ENCODE results near the gene ANAPC2. TPM values are rescaled to one million over a fixed set of nuclear protein-coding genes. Genes with fewer than 3 reads are reported as not detected.

ANAPC2 gene
- total RNA-seq, 2 experiments from 2014 or later = 144 to 149 TPM

DNA sequence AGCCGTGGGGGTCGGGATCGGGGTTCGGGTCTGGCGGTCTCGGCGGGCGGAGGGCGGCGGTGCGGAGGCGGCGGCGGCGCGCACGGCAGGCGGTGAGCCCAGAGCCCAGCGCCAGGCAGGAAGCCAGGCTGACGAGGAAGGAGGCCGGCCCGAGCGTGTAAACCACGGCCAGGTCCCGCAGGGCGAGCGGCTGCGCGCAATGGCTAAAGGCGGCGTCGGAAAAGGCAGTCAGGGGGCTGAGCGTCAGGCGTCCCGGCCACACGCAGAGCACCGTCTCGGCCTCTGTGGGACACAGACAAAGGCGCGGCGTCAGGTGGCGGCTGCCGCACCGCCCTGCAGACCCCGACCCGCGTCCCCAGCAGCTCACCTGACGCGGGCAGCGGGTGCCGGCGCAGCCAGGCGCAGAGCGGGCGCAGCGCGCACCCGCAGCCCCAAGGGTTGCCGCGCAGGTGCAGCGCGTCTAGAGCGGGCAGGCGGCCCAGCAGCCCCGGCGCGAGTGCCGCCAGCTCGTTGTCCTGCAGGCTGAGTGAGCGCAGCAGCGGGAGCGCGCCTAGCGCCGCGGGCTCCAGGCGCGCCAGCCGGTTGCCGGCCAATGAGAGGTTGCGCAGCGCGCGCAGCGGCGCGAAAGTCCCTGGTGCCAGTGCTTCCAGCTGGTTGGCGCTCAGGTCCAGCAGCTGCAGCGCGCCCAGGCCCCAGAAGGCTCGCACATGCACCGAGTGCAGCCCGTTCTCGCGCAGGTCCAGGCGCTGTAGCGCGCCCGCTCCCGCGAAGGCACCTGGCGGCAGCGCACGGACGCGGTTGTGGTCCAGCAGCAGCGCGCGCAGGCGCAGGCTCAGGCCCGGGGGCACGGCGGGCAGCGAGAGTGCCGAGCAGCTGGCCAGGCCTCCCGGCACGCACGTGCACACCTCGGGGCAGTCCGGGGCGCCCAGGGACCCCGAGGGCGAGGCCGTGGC, 19.2 kb downstream of the ANAPC2 start:
- TF ChIP-seq, protein P1, sequence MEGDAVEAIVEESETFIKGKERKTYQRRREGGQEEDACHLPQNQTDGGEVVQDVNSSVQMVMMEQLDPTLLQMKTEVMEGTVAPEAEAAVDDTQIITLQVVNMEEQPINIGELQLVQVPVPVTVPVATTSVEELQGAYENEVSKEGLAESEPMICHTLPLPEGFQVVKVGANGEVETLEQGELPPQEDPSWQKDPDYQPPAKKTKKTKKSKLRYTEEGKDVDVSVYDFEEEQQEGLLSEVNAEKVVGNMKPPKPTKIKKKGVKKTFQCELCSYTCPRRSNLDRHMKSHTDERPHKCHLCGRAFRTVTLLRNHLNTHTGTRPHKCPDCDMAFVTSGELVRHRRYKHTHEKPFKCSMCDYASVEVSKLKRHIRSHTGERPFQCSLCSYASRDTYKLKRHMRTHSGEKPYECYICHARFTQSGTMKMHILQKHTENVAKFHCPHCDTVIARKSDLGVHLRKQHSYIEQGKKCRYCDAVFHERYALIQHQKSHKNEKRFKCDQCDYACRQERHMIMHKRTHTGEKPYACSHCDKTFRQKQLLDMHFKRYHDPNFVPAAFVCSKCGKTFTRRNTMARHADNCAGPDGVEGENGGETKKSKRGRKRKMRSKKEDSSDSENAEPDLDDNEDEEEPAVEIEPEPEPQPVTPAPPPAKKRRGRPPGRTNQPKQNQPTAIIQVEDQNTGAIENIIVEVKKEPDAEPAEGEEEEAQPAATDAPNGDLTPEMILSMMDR (IDR thresholded peaks at IDR 0.05) = no peak
- H3K27ac Mint-ChIP-seq = no peak overlapping the region
- Histone ChIP-seq H3K9me3 (ENCODE audit: control insufficient read depth in 1 of 2, insufficient read depth in 1 of 2, low read length in 2 of 2) (peaks cover 0 to 48% of the 10 kb centered on the region in 2 experiments), H3K27ac (ENCODE audit: low read depth in 1 of 2, low read length in 2 of 2) (no peak overlapping the region), H3K4me3 (ENCODE audit: low read length) (no peak overlapping the region), H3K27me3 (ENCODE audit: control insufficient read depth in 1 of 2, insufficient read depth in 2 of 2, low read length in 2 of 2) (peaks cover 70 to 84% of the 10 kb centered on the region in 2 experiments), H3K36me3 (ENCODE audit: insufficient read depth, low read length) (no peaks in the 10 kb centered on the region), H3K4me1 (ENCODE audit: insufficient read depth, low read length) (peaks cover 12% of the 10 kb centered on the region)
- POLR2A ChIA-PET = no interaction called here
- no peaks in the 10 kb centered on the region for H3K4me1 Mint-ChIP-seq (ENCODE audit: low read depth)
- H3K4me3 Mint-ChIP-seq = peak overlapping the region; percentile 38
- no peaks in the 10 kb centered on the region for H3K9me3 Mint-ChIP-seq
- DNase-seq (peak in 1 of 14 experiments; percentile 38), ATAC-seq (ENCODE audit: poor library complexity) (peak; percentile 34)
- no peaks in the 10 kb centered on the region for H3K36me3 Mint-ChIP-seq (ENCODE audit: low read depth)
- CTCF ChIA-PET = no interaction called here
- intact Hi-C loops (cut with DNase I, micrococcal nuclease) = no loop called here
- peaks cover 36% of the 10 kb centered on the region for H3K27me3 Mint-ChIP-seq

DNA sequence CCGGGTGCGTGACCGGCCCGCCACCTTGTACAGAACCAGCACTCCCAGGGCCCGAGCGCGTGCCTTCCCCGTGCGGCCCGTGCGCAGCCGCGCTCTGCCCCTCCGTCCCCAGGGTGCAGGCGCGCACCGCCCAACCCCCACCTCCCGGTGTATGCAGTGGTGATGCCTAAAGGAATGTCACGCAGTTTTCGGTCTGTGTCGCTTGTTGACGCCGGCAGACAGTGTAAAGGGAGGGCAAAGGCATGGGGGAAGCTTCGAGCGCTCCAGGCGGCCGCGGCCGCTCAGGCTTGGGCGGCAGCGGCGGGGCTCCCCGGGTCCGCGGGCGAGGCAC, 19.8 kb downstream of the ANAPC2 start:
- no peak overlapping the region for H3K4me3 Mint-ChIP-seq
- POLR2A ChIA-PET = no interaction called here
- intact Hi-C loops (cut with DNase I, micrococcal nuclease) = no loop called here
- Histone ChIP-seq H3K4me1 (ENCODE audit: insufficient read depth, low read length) (peaks cover 8% of the 10 kb centered on the region), H3K9me3 (ENCODE audit: control insufficient read depth in 1 of 2, insufficient read depth in 1 of 2, low read length in 2 of 2) (peaks cover 0 to 48% of the 10 kb centered on the region in 2 experiments), H3K36me3 (ENCODE audit: insufficient read depth, low read length) (no peaks in the 10 kb centered on the region), H3K4me3 (ENCODE audit: low read length) (no peak overlapping the region), H3K27ac (ENCODE audit: low read depth in 1 of 2, low read length in 2 of 2) (no peak overlapping the region), H3K27me3 (ENCODE audit: control insufficient read depth in 1 of 2, insufficient read depth in 2 of 2, low read length in 2 of 2) (peaks cover 73 to 86% of the 10 kb centered on the region in 2 experiments)
- H3K4me1 Mint-ChIP-seq (ENCODE audit: low read depth) = no peaks in the 10 kb centered on the region
- peaks cover 39% of the 10 kb centered on the region for H3K27me3 Mint-ChIP-seq
- no peak overlapping the region for H3K27ac Mint-ChIP-seq
- no peaks in the 10 kb centered on the region for H3K9me3 Mint-ChIP-seq
- no peaks in the 10 kb centered on the region for H3K36me3 Mint-ChIP-seq (ENCODE audit: low read depth)
- DNase-seq (no peak), ATAC-seq (ENCODE audit: poor library complexity) (peak; percentile 26)
- CTCF ChIA-PET = no interaction called here
- TF ChIP-seq, protein P1 (IDR thresholded peaks at IDR 0.05) = no peak

DNA sequence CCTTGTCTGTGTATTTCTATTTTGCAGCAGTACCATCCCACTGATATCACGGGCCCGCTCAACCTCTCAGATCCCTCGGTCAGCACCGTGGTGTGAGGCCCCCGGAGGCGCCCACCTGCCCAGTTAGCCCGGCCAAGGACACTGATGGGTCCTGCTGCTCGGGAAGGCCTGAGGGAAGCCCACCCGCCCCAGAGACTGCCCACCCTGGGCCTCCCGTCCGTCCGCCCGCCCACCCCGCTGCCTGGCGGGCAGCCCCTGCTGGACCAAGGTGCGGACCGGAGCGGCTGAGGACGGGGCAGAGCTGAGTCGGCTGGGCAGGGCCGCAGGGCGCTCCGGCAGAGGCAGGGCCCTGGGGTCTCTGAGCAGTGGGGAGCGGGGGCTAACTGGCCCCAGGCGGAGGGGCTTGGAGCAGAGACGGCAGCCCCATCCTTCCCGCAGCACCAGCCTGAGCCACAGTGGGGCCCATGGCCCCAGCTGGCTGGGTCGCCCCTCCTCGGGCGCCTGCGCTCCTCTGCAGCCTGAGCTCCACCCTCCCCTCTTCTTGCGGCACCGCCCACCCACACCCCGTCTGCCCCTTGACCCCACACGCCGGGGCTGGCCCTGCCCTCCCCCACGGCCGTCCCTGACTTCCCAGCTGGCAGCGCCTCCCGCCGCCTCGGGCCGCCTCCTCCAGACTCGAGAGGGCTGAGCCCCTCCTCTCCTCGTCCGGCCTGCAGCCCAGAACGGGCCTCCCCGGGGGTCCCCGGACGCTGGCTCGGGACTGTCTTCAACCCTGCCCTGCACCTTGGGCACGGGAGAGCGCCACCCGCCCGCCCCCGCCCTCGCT, 20.4 kb downstream of the ANAPC2 start:
- POLR2A ChIA-PET = no interaction called here
- no peak overlapping the region for H3K4me3 Mint-ChIP-seq

More for the DNA sequence above, 20.4 kb downstream of the ANAPC2 start:
- Mint-ChIP-seq H3K36me3 (ENCODE audit: low read depth) (no peaks in the 10 kb centered on the region), H3K4me1 (ENCODE audit: low read depth) (no peaks in the 10 kb centered on the region), H3K27ac (no peak overlapping the region), H3K9me3 (no peaks in the 10 kb centered on the region), H3K27me3 (peaks cover 45% of the 10 kb centered on the region)
- peaks cover 8% of the 10 kb centered on the region for H3K4me1 ChIP-seq (ENCODE audit: insufficient read depth, low read length)
- peaks cover 70 to 83% of the 10 kb centered on the region in 2 experiments for H3K27me3 ChIP-seq (ENCODE audit: control insufficient read depth in 1 of 2, insufficient read depth in 2 of 2, low read length in 2 of 2)
- ATAC-seq (ENCODE audit: poor library complexity) (peak; percentile 24), DNase-seq (no peak)
- intact Hi-C loops (cut with DNase I, micrococcal nuclease) = no loop called here
- H3K9me3 ChIP-seq (ENCODE audit: control insufficient read depth in 1 of 2, insufficient read depth in 1 of 2, low read length in 2 of 2) = peaks cover 0 to 48% of the 10 kb centered on the region in 2 experiments
- H3K4me3 ChIP-seq (ENCODE audit: low read length) = no peak overlapping the region
- H3K36me3 ChIP-seq (ENCODE audit: insufficient read depth, low read length) = no peaks in the 10 kb centered on the region
- CTCF ChIA-PET = no interaction called here
- H3K27ac ChIP-seq (ENCODE audit: low read depth in 1 of 2, low read length in 2 of 2) = no peak overlapping the region
- TF ChIP-seq, protein P1 (IDR thresholded peaks at IDR 0.05) = no peak

All from CD4-positive, alpha-beta T cell (primary cell).